HG03469 (cell line): Measurements from ENCODE around the gene SHISA9.
"Not testable (repeated sequence)": the region's sequence is repeated elsewhere in the genome, so short reads cannot be mapped to it uniquely, and the experiment has no call there.

Experiments used
- ATAC-seq: cut with Tn5 transposase; IDR thresholded peaks from one replicate; pipeline ENCODE4 v1.9.1; 2021; ENCODE audit warnings: mild to moderate bottlenecking, moderate library complexity, moderate number of reproducible peaks; ENCODE audit not compliant: unreplicated experiment

Gene SHISA9

GRCh38 chr16:12901597-12902461 is at the start of gene SHISA9:
Gene SHISA9, plus strand, starts transcription at chr16:12901598.
- no peak for ATAC-seq

- ATAC-seq, result no peak
Observed at GRCh38 chr16:12853972-12854371, 47.4 kb upstream of the SHISA9 start.

GRCh38 chr16:12857435-12857834 is 44.0 kb upstream of the SHISA9 start:
- not testable (repeated sequence) for ATAC-seq

GRCh38 chr16:12862327-12862726 is 39.1 kb upstream of the SHISA9 start:
- no peak for ATAC-seq

GRCh38 chr16:12862941-12863340 is 38.5 kb upstream of the SHISA9 start:
- ATAC-seq, result no peak

- no peak for ATAC-seq
Observed at GRCh38 chr16:12866981-12867551, 34.3 kb upstream of the SHISA9 start.

GRCh38 chr16:12868169-12868568 is 33.2 kb upstream of the SHISA9 start:
- no peak for ATAC-seq

GRCh38 chr16:12868788-12869187 is 32.6 kb upstream of the SHISA9 start:
- ATAC-seq, result no peak

GRCh38 chr16:12869698-12870427 is 31.5 kb upstream of the SHISA9 start:
- no peak for ATAC-seq

GRCh38 chr16:12871784-12872183 is 29.6 kb upstream of the SHISA9 start:
- ATAC-seq, result no peak

- no peak for ATAC-seq
Observed at GRCh38 chr16:12874186-12874585, 27.2 kb upstream of the SHISA9 start.

GRCh38 chr16:12876778-12877177 is 24.6 kb upstream of the SHISA9 start:
- ATAC-seq, result no peak

GRCh38 chr16:12878973-12879372 is 22.4 kb upstream of the SHISA9 start:
- ATAC-seq, result no peak

GRCh38 chr16:12879812-12880211 is 21.6 kb upstream of the SHISA9 start:
- ATAC-seq, result no peak

- ATAC-seq, result no peak
Observed at GRCh38 chr16:12881182-12881581, 20.2 kb upstream of the SHISA9 start.

- ATAC-seq, result no peak
Observed at GRCh38 chr16:12881740-12882139, 19.7 kb upstream of the SHISA9 start.

GRCh38 chr16:12885742-12886141 is 15.7 kb upstream of the SHISA9 start:
- no peak for ATAC-seq

GRCh38 chr16:12891836-12892235 is 9.6 kb upstream of the SHISA9 start:
- ATAC-seq, result no peak

- no peak for ATAC-seq
Observed at GRCh38 chr16:12893050-12893750, 8.2 kb upstream of the SHISA9 start.

GRCh38 chr16:12896562-12896961 is 4.8 kb upstream of the SHISA9 start:
- ATAC-seq, result no peak

- no peak for ATAC-seq
Observed at GRCh38 chr16:12898551-12898950, 2.8 kb upstream of the SHISA9 start.
